Activated CD4-positive, alpha-beta memory T cell treated with anti-CD3 and anti-CD28 coated beads for 36 hours (primary cell): ENCODE data around the gene PGC. TPM values are rescaled to one million over a fixed set of nuclear protein-coding genes. Genes with fewer than 3 reads are reported as not detected.

Experiments
- CTCF ChIA-PET: fragments of 350-600 bp; sonication (Branson Sonifier 250); formaldehyde crosslinking; loops from one replicate; lab custom pipeline; 2021; ENCODE audit warnings: antibody characterized with exemption, inconsistent platforms; lab: Charles Lee
- POLR2A ChIA-PET: fragments of 350-600 bp; sonication (Branson Sonifier 250); formaldehyde crosslinking; loops from one replicate; lab custom pipeline; 2021; ENCODE audit warnings: antibody characterized with exemption; lab: Charles Lee
- DNase-seq: peaks from one replicate; pipeline ENCODE4 v3.0.0-alpha.2; 2020
- H3K27ac Mint-ChIP-seq: one replicate; pipeline ENCODE4 v1.8.0; 2021; ENCODE audit warnings: mixed read lengths
- H3K27me3 Mint-ChIP-seq: one replicate; pipeline ENCODE4 v1.8.0; 2021; ENCODE audit warnings: mixed read lengths
- H3K36me3 Mint-ChIP-seq: one replicate; pipeline ENCODE4 v1.8.0; 2021; ENCODE audit warnings: mixed read lengths
- H3K4me1 Mint-ChIP-seq: one replicate; pipeline ENCODE4 v1.8.0; 2021; ENCODE audit warnings: low read depth, mixed read lengths
- H3K4me3 Mint-ChIP-seq: one replicate; pipeline ENCODE4 v1.8.0; 2021; ENCODE audit warnings: mild to moderate bottlenecking, mixed read lengths
- H3K9me3 Mint-ChIP-seq: one replicate; pipeline ENCODE4 v1.8.0; 2021; ENCODE audit warnings: mixed read lengths
- intact Hi-C: fragments of 100-400 bp; cut with micrococcal nuclease; formaldehyde crosslinking; loops from one replicate; pipeline ENCODE4 v1.15.1; 2023
- total RNA-seq, 2 experiments: library from RNA; stranded (reverse); gene quantifications; one replicate each; pipeline ENCODE4 v1.2.3, GENCODE V29; 2021

PGC gene
- total RNA-seq, 2 experiments from 2014 or later = not detected

- ChIA-PET CTCF (interaction anchor here (1.8 to 5.3 kb wide), 2 partner anchors 11 kb away, joined by 5 to 29 read pairs; no protein-coding TSS in a partner anchor), POLR2A (no interaction called here)
- Mint-ChIP-seq H3K27me3 (no peaks in the 10 kb centered on the region), H3K27ac (no peak overlapping the region), H3K9me3 (no peaks in the 10 kb centered on the region), H3K4me1 (no peaks in the 10 kb centered on the region), H3K36me3 (no peaks in the 10 kb centered on the region), H3K4me3 (no peak overlapping the region)
- intact Hi-C loops = no loop called here
- no peak for DNase-seq
Observed at GRCh38 chr6:41694815-41695526, 52.2 kb downstream of the PGC start.

- no peak overlapping the region for H3K4me3 Mint-ChIP-seq
- DNase-seq = no peak
Observed at GRCh38 chr6:41693281-41694240, 53.6 kb downstream of the PGC start.

GRCh38 chr6:41692730-41693129 lies 54.5 kb downstream of the PGC start:
- DNase-seq = no peak
- intact Hi-C loops = no loop called here
- Mint-ChIP-seq H3K27me3 (no peaks in the 10 kb centered on the region), H3K9me3 (no peaks in the 10 kb centered on the region), H3K4me1 (peaks cover 2% of the 10 kb centered on the region), H3K36me3 (peaks cover 2% of the 10 kb centered on the region), H3K27ac (no peak overlapping the region), H3K4me3 (no peak overlapping the region)
- POLR2A ChIA-PET = no interaction called here
- CTCF ChIA-PET = interaction anchor here (1.4 to 5.3 kb wide), 2 partner anchors 9 to 11 kb away, joined by 3 to 29 read pairs; no protein-coding TSS in a partner anchor

More at GRCh38 chr6:41693281-41694240, 53.6 kb downstream of the PGC start:
- Mint-ChIP-seq H3K27me3 (no peaks in the 10 kb centered on the region), H3K27ac (no peak overlapping the region), H3K4me1 (peaks cover 2% of the 10 kb centered on the region), H3K36me3 (peaks cover 2% of the 10 kb centered on the region), H3K9me3 (no peaks in the 10 kb centered on the region)
- CTCF ChIA-PET = interaction anchor here (1.4 to 5.3 kb wide), 2 partner anchors 9 to 12 kb away, joined by 3 to 29 read pairs; no protein-coding TSS in a partner anchor
- POLR2A ChIA-PET = interaction anchor here (0.5 kb wide), 1 partner anchor 41 kb away, joined by 3 read pairs; no protein-coding TSS in a partner anchor
- intact Hi-C loops = no loop called here

- H3K27me3 Mint-ChIP-seq = no peaks in the 10 kb centered on the region
- POLR2A ChIA-PET = no interaction called here
- no peak overlapping the region for H3K27ac Mint-ChIP-seq
- no peak for DNase-seq
- intact Hi-C loops = no loop called here
- CTCF ChIA-PET = interaction anchor here (1.4 to 5.3 kb wide), 2 partner anchors 8 to 11 kb away, joined by 3 to 29 read pairs; no protein-coding TSS in a partner anchor
- H3K4me1 Mint-ChIP-seq = peaks cover 2% of the 10 kb centered on the region
- H3K36me3 Mint-ChIP-seq = peaks cover 2% of the 10 kb centered on the region
- H3K4me3 Mint-ChIP-seq = no peak overlapping the region
- H3K9me3 Mint-ChIP-seq = no peaks in the 10 kb centered on the region
Observed at GRCh38 chr6:41692080-41692675, 55.0 kb downstream of the PGC start.

DNA sequence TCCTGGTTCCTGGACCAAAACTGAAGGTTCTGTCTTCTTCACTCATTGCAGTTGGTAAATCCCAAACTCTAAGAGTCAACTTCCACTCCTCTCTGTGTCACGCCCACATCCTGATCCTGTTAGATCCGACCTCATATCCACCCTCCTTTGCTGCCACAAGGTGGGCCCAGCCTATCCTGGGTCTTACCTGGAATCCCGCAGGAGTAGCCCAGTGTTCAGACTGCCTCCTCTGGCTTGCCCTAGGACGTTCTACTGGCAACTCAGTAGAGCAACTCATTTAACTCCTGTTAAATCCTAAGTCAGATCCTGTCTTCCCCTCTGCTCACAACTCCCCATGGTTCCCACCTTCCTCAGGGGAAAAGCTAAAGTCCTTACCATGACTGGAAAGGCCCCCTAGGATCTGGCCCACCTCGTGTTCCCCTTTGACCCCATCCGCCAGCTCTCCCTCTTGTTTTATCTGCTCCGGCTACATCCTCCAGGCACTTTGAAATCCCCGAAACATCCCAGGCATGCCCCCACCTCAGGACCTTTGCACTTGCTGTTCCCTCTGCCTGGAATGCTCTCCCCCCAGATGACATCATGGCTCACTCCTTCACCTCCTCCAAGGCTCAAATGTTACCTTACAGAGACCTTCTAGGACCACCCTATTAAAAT lies 55.6 kb downstream of the PGC start:
- intact Hi-C loops = no loop called here
- Mint-ChIP-seq H3K36me3 (peaks cover 2% of the 10 kb centered on the region), H3K4me3 (no peak overlapping the region), H3K4me1 (peaks cover 2% of the 10 kb centered on the region), H3K27me3 (no peaks in the 10 kb centered on the region), H3K27ac (no peak overlapping the region), H3K9me3 (no peaks in the 10 kb centered on the region)
- DNase-seq = no peak
- POLR2A ChIA-PET = no interaction called here
- CTCF ChIA-PET = interaction anchor here (5.3 kb wide), 1 partner anchor 7 kb away, joined by 29 read pairs; no protein-coding TSS in a partner anchor

GRCh38 chr6:41690541-41691330 lies 56.5 kb downstream of the PGC start:
- H3K27ac Mint-ChIP-seq = no peak overlapping the region
- ChIA-PET POLR2A (no interaction called here), CTCF (interaction anchor here (0.9 to 5.3 kb wide), 3 partner anchors 7 to 15 kb away, joined by 3 to 29 read pairs (median 4); no protein-coding TSS in a partner anchor)
- H3K4me3 Mint-ChIP-seq = no peak overlapping the region
- peaks cover 2% of the 10 kb centered on the region for H3K4me1 Mint-ChIP-seq
- no peaks in the 10 kb centered on the region for H3K27me3 Mint-ChIP-seq
- no peaks in the 10 kb centered on the region for H3K9me3 Mint-ChIP-seq
- peaks cover 2% of the 10 kb centered on the region for H3K36me3 Mint-ChIP-seq
- DNase-seq = no peak
- intact Hi-C loops = no loop called here

GRCh38 chr6:41689171-41690008 lies 57.8 kb downstream of the PGC start:
- DNase-seq = no peak
- ChIA-PET POLR2A (no interaction called here), CTCF (interaction anchor here (0.7 to 2.3 kb wide), 6 partner anchors 8 to 98 kb away, joined by 3 to 10 read pairs (median 4); partner anchors contain the start of gene TOMM6)
- Mint-ChIP-seq H3K27me3 (no peaks in the 10 kb centered on the region), H3K4me3 (no peak overlapping the region), H3K27ac (no peak overlapping the region), H3K36me3 (peaks cover 2% of the 10 kb centered on the region), H3K9me3 (no peaks in the 10 kb centered on the region), H3K4me1 (peaks cover 2% of the 10 kb centered on the region)
- intact Hi-C loops = no loop called here

- Mint-ChIP-seq H3K36me3 (peaks cover 2% of the 10 kb centered on the region), H3K9me3 (no peaks in the 10 kb centered on the region), H3K27me3 (no peaks in the 10 kb centered on the region), H3K4me1 (peaks cover 6% of the 10 kb centered on the region), H3K27ac (no peak overlapping the region), H3K4me3 (no peak overlapping the region)
- ChIA-PET POLR2A (no interaction called here), CTCF (interaction anchor here (1.1 to 2.3 kb wide), 3 partner anchors 9 to 99 kb away, joined by 3 to 10 read pairs (median 4); partner anchors contain the start of gene TOMM6)
- intact Hi-C loops = no loop called here
- no peak for DNase-seq
Observed at GRCh38 chr6:41688256-41688965, 58.8 kb downstream of the PGC start.

- Mint-ChIP-seq H3K4me1 (peaks cover 8% of the 10 kb centered on the region), H3K27me3 (no peaks in the 10 kb centered on the region), H3K9me3 (no peaks in the 10 kb centered on the region), H3K27ac (no peak overlapping the region), H3K4me3 (no peak overlapping the region), H3K36me3 (peaks cover 2% of the 10 kb centered on the region)
- ChIA-PET CTCF (interaction anchor here (1.1 to 2.3 kb wide), 2 partner anchors 85 to 100 kb away, joined by 3 to 10 read pairs; partner anchors contain the start of gene TOMM6), POLR2A (no interaction called here)
- intact Hi-C loops = no loop called here
- no peak for DNase-seq
Observed at GRCh38 chr6:41687501-41688175, 59.6 kb downstream of the PGC start.
